ENCODE measurements around the gene MRPL47. TPM values are rescaled to one million over a fixed set of nuclear protein-coding genes. Genes with fewer than 3 reads are reported as not detected.
"Not testable (repeated sequence)": the region's sequence is repeated elsewhere in the genome, so short reads cannot be mapped to it uniquely, and the experiment has no call there.

Gene MRPL47
- total and polyA plus RNA-seq, 2 experiments from 2014 or later, result 38.3 to 63.8 TPM

GRCh38 chr3:179651687-179652446, 47.4 kb upstream of the MRPL47 start:
- H3K79me2 ChIP-seq, result peaks cover 24% of the 10 kb centered on the region
- H3K9me3 ChIP-seq (ENCODE audit: low read depth), result no peaks in the 10 kb centered on the region
- TF ChIP-seq EZH2phosphoT487 (IDR thresholded peaks at IDR 0.05; ENCODE audit: low read depth, severe bottlenecking, unreplicated experiment) (no peak), EZH2 (IDR thresholded peaks at IDR 0.05; ENCODE audit: borderline replicate concordance) (no peak), CTCF (IDR thresholded peaks at IDR 0.05; ENCODE audit: poor library complexity) (no peak)
- H3K27me3 ChIP-seq, result no peaks in the 10 kb centered on the region
- H3K4me2 ChIP-seq, result peak overlapping the region; percentile 94
- peak overlapping the region; percentile 71 for H2AFZ ChIP-seq
- peak overlapping the region; percentile 99 for H3K4me3 ChIP-seq
- no peaks in the 10 kb centered on the region for H3K9me2 ChIP-seq (replicated peaks; ENCODE audit: insufficient read depth)
- no peaks in the 10 kb centered on the region for H3K36me3 ChIP-seq (replicated peaks; ENCODE audit: insufficient read depth, low read depth)
- no peaks in the 10 kb centered on the region for H3K4me1 ChIP-seq (ENCODE audit: insufficient read depth)
- WGBS (ENCODE audit: low lambda C conversion rate, missing lambda C conversion rate), result 54% methylated on average over 11 of the region's 11 CpGs
- peak overlapping the region; percentile 94 for H3K27ac ChIP-seq
- no peaks in the 10 kb centered on the region for H4K20me1 ChIP-seq (ENCODE audit: insufficient read depth, poor library complexity, severe bottlenecking)
- no peak for DNase-seq (ENCODE audit: low spot score)

- TF ChIP-seq EZH2phosphoT487 (IDR thresholded peaks at IDR 0.05; ENCODE audit: low read depth, severe bottlenecking, unreplicated experiment), result no peak
- TF ChIP-seq EZH2 (IDR thresholded peaks at IDR 0.05; ENCODE audit: borderline replicate concordance), result no peak
- TF ChIP-seq CTCF (IDR thresholded peaks at IDR 0.05; ENCODE audit: poor library complexity), result no peak
- H3K4me3 ChIP-seq, result no peak overlapping the region
- no peak overlapping the region for H2AFZ ChIP-seq
- H3K9me3 ChIP-seq (ENCODE audit: low read depth), result no peaks in the 10 kb centered on the region
- no peaks in the 10 kb centered on the region for H3K79me2 ChIP-seq
- H4K20me1 ChIP-seq (ENCODE audit: insufficient read depth, poor library complexity, severe bottlenecking), result no peaks in the 10 kb centered on the region
- no peak overlapping the region for H3K27ac ChIP-seq
- H3K27me3 ChIP-seq, result no peaks in the 10 kb centered on the region
- no peak overlapping the region for H3K4me2 ChIP-seq
- no peak for DNase-seq (ENCODE audit: low spot score)
- WGBS (ENCODE audit: low lambda C conversion rate, missing lambda C conversion rate), result 88% methylated on average over 3 of the region's 3 CpGs
- peaks cover 9% of the 10 kb centered on the region for H3K4me1 ChIP-seq (ENCODE audit: insufficient read depth)
- no peaks in the 10 kb centered on the region for H3K9me2 ChIP-seq (replicated peaks; ENCODE audit: insufficient read depth)
- H3K36me3 ChIP-seq (replicated peaks; ENCODE audit: insufficient read depth, low read depth), result no peaks in the 10 kb centered on the region
Observed at GRCh38 chr3:179646177-179646576, 41.7 kb upstream of the MRPL47 start.

DNA sequence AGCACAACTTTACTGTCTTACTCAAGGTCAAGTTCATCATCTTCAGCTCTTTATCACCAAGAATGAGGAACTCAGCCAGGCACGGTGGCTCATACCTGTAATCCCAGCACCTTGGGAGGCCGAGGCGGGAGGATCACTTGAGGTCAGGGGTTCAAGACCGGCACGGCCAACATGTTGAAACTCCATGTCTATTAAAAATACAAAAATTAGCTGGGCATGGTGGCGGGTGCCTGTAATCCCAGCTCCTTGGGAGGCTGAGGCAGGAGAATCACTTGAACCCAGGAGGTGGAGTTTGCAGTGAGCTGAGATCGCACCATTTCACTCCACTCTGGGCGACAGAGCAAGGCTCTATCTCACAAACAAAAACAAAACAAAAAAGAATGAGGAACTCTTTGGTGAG, 39.4 kb upstream of the MRPL47 start:
- not testable (repeated sequence) for H3K27me3 ChIP-seq; H3K9me3 ChIP-seq (ENCODE audit: low read depth); H3K4me1 ChIP-seq (ENCODE audit: insufficient read depth); H2AFZ ChIP-seq; H3K4me3 ChIP-seq; H3K9me2 ChIP-seq (replicated peaks; ENCODE audit: insufficient read depth); DNase-seq (ENCODE audit: low spot score); H3K36me3 ChIP-seq (replicated peaks; ENCODE audit: insufficient read depth, low read depth); H3K79me2 ChIP-seq; H4K20me1 ChIP-seq (ENCODE audit: insufficient read depth, poor library complexity, severe bottlenecking)
- 93% methylated on average over 8 of the region's 8 CpGs for WGBS (ENCODE audit: low lambda C conversion rate, missing lambda C conversion rate)
- Histone ChIP-seq H3K4me2 (peak overlapping the region; percentile 41), H3K27ac (peak overlapping the region; percentile 61)

- Histone ChIP-seq H3K9me3 (ENCODE audit: low read depth) (no peaks in the 10 kb centered on the region), H3K9me2 (replicated peaks; ENCODE audit: insufficient read depth) (no peaks in the 10 kb centered on the region), H3K36me3 (replicated peaks; ENCODE audit: insufficient read depth, low read depth) (no peaks in the 10 kb centered on the region), H3K4me3 (no peak overlapping the region), H4K20me1 (ENCODE audit: insufficient read depth, poor library complexity, severe bottlenecking) (no peaks in the 10 kb centered on the region), H3K27ac (no peak overlapping the region), H3K79me2 (no peaks in the 10 kb centered on the region), H2AFZ (no peak overlapping the region), H3K27me3 (no peaks in the 10 kb centered on the region), H3K4me1 (ENCODE audit: insufficient read depth) (peaks cover 9% of the 10 kb centered on the region), H3K4me2 (no peak overlapping the region)
- WGBS (ENCODE audit: low lambda C conversion rate, missing lambda C conversion rate), result 95% methylated on average over 3 of the region's 3 CpGs
- DNase-seq (ENCODE audit: low spot score), result no peak
- no peak for TF ChIP-seq EZH2phosphoT487 (IDR thresholded peaks at IDR 0.05; ENCODE audit: low read depth, severe bottlenecking, unreplicated experiment)
- no peak for TF ChIP-seq CTCF (IDR thresholded peaks at IDR 0.05; ENCODE audit: poor library complexity)
- no peak for TF ChIP-seq EZH2 (IDR thresholded peaks at IDR 0.05; ENCODE audit: borderline replicate concordance)
Observed at GRCh38 chr3:179642871-179643270, 38.4 kb upstream of the MRPL47 start.
